ENCODE data around the gene UBAP2.

UBAP2 gene

DNA sequence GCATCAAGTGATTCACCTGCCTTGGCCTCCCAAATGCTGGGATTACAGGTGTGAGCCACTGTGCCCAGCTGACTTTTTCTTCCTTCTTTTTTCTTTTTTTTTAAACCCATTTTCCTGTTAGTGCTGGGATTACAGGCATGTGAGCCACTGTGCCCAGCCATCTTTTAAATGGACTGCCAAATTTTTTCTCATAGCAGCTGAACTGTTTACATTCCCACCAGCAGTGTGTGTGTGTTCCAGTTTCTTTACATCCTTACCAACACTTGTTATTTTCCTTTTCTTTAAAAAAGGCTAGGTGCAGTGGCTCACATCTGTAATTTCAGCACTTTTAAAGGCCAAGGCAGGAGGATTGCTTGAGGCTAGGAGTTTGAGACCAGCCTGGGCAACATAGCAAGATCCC, 154.8 kb downstream of the UBAP2 start:
- TF ChIP-seq, protein P1, sequence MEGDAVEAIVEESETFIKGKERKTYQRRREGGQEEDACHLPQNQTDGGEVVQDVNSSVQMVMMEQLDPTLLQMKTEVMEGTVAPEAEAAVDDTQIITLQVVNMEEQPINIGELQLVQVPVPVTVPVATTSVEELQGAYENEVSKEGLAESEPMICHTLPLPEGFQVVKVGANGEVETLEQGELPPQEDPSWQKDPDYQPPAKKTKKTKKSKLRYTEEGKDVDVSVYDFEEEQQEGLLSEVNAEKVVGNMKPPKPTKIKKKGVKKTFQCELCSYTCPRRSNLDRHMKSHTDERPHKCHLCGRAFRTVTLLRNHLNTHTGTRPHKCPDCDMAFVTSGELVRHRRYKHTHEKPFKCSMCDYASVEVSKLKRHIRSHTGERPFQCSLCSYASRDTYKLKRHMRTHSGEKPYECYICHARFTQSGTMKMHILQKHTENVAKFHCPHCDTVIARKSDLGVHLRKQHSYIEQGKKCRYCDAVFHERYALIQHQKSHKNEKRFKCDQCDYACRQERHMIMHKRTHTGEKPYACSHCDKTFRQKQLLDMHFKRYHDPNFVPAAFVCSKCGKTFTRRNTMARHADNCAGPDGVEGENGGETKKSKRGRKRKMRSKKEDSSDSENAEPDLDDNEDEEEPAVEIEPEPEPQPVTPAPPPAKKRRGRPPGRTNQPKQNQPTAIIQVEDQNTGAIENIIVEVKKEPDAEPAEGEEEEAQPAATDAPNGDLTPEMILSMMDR (conservative IDR thresholded peaks at IDR 0.05; ENCODE audit: low read length) = no peak
- DNase-seq (ENCODE audit: low read depth) = no peak
- H3K4me3 ChIP-seq (ENCODE audit: low read length) = no peak overlapping the region

DNA sequence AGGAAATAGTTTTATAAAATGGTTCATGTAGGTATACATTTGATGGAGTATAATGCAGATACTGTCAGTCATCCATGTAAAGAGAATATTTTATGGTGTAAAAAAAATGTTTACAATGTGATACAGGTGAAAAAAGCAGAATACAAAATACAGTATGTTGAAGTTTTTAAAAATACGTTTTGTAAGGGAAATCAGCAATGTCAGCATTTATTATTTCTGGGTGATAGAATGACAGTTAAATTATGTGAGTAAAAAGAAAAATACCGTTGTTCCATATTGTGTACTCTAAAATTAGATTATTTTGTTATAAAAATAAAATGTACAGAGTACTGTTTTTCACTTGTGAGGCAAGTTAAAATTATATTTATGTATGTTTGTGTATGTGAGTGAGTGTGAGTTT, 162.7 kb downstream of the UBAP2 start:
- DNase-seq (ENCODE audit: low read depth) = no peak
- TF ChIP-seq, protein P1 (conservative IDR thresholded peaks at IDR 0.05; ENCODE audit: low read length) = no peak
- H3K4me3 ChIP-seq (ENCODE audit: low read length) = no peak overlapping the region

DNA sequence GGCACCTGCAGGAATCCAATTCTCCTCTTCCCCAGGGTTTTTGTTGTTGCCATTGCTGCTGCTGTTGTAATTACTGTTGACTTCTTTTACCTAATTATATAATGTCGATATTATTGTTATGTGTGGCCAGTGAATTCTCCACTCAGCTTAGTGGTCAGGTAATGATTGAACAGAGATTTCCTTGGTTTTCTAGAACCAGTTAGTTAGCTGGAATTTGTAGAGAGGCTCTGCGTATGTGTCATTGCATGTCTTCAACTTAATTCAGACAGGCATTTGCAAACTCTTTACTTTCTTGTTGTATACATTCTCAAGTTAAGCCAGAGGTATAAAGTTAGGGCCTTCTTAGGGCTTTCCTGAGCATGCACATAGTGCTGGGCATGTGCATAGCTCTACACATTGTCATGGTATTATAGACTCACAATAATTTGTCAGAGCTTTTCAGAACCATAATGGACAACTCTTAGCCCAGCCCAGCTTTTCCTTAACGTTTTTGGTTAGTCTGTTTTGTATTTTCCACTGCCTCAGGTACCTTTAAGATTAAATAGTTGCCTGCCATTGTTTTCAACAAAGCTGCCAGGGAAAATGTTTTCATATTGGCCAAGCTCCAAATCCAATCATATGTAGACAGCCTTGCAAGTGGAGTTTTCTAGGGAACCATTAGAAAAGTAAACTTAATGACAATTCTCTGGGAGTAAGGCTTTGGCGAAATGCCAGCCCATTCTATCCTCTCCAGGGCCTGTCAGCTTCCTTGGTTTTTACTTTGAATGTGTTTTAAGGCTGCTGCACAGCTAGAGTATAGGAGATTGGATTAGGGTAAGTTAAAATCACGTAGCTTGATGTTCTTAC, 163.6 kb downstream of the UBAP2 start:
- DNase-seq (ENCODE audit: low read depth) = peak; percentile 9
- no peak overlapping the region for H3K4me3 ChIP-seq (ENCODE audit: low read length)
- TF ChIP-seq, protein P1 (conservative IDR thresholded peaks at IDR 0.05; ENCODE audit: low read length) = no peak

DNA sequence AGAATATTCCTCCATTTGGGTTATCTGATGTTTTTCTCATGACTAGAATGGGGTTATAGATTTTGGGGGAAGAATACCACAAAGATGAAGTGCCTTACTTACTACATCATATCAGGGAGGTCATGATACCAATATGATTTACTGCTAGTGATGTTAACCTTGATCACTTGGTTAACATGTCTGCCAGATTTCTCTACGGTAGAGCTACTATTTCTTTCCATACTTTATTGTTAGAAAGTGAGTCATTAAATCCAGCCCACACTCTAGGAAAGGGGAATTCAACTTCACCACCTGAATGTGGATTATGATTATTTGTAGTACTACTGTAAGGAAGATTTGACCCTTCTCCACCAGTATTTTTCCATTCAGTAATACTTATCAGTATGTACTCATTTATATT, 167.1 kb downstream of the UBAP2 start:
- H3K4me3 ChIP-seq (ENCODE audit: low read length) = no peak overlapping the region
- no peak for DNase-seq (ENCODE audit: low read depth)
- TF ChIP-seq, protein P1 (conservative IDR thresholded peaks at IDR 0.05; ENCODE audit: low read length) = no peak

DNA sequence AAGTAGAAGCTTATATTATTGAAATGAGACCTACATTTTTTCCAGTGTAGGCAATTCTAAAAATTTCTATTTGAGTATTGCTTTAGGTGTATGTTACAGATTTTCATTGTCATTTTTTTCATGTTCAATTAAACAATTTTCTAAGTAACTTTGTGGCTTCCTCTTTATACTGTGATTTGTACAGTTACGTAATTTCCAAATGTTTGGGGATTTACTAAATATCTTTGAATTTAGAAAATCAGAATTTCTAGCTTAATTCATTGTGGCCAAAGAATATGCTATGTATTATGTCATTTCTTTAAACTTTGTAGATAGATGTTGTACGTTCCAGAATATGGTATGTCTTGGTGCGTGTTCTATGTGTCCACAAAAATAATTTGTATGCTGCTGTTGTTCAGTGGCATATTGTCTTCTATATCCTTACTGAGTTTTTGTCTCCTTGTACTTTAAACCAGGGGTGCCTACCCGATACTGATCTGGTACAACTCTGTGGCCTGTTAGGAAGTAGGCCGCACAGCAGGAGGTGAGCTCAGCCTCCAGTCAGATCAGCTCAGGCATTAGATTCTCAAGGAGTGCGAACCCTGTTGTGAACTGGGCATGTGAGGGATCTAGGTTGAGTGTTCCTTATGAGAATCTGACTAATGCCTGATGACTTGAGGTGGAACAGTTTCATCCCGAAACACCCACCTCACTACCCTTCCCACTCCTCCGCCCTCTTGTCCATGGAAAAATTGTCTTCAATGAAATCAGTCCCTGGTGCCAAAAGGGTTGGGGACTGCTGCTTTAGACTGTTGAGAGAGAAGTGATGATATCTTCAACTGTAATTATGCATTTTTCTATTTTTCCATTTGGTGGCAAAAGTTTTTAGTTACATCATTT, 168.2 kb downstream of the UBAP2 start:
- DNase-seq (ENCODE audit: low read depth) = no peak
- TF ChIP-seq, protein P1 (conservative IDR thresholded peaks at IDR 0.05; ENCODE audit: low read length) = no peak
- no peak overlapping the region for H3K4me3 ChIP-seq (ENCODE audit: low read length)

DNA sequence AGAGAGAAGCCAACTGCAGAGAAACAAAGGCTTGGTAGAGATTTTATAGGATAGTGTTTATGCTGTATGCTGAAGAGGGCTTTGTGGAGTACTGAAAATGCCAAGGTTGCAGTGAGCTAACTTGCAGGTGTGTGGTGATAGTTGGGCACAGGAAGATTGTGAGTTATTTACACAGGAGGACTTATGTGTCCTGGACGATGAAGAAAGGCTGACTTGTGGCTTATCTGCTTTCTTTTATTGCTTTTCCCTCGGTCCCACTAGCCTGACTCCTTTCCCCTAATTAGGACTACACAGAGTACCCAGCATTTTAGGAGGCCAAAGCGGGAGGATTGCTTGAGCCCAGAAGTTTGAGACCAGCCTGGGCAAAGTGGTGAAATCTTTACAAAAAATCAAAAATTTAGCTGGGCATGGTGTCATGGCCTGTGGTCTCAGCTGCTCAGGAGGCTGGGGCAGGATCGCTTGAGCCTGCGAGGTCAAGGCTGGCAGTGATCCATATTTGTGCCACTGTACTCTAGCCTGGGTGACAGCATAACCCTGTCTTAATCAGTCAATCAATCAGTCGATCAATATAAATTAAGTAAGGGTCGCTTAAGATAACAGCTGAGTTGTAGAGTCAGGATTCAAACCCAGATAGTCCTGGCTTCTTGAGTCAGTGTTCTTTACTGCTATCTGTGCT, 169.9 kb downstream of the UBAP2 start:
- no peak for DNase-seq (ENCODE audit: low read depth)
- TF ChIP-seq, protein P1 (conservative IDR thresholded peaks at IDR 0.05; ENCODE audit: low read length) = no peak
- H3K4me3 ChIP-seq (ENCODE audit: low read length) = no peak overlapping the region
